ENCODE data around the gene MAML3.

The MAML3 gene

GRCh38 chr4:139962130-139962684, 191.8 kb downstream of the MAML3 start:
- ChIA-PET CTCF (interaction anchor here (1.0 to 1.5 kb wide), 3 partner anchors 11 to 368 kb away, joined by 3 read pairs; no protein-coding TSS in a partner anchor), POLR2A (no interaction called here)
- no peak overlapping the region for H3K4me3 ChIP-seq (ENCODE audit: low read depth, low read length)
- DNase-seq (ENCODE audit: low read depth, low spot score): no peak
- no peak for TF ChIP-seq CTCF (IDR thresholded peaks at IDR 0.05; ENCODE audit: insufficient read depth, low read length, missing control alignments)

GRCh38 chr4:139961344-139961946, 192.5 kb downstream of the MAML3 start:
- POLR2A ChIA-PET: no interaction called here
- CTCF ChIA-PET: interaction anchor here (1.1 to 1.5 kb wide), 2 partner anchors 12 to 227 kb away, joined by 3 to 4 read pairs; no protein-coding TSS in a partner anchor
- H3K4me3 ChIP-seq (ENCODE audit: low read depth, low read length): no peak overlapping the region
- DNase-seq (ENCODE audit: low read depth, low spot score): no peak
- TF ChIP-seq CTCF (IDR thresholded peaks at IDR 0.05; ENCODE audit: insufficient read depth, low read length, missing control alignments): no peak

GRCh38 chr4:139959396-139959795, 194.6 kb downstream of the MAML3 start:
- TF ChIP-seq CTCF (IDR thresholded peaks at IDR 0.05; ENCODE audit: insufficient read depth, low read length, missing control alignments): no peak
- POLR2A ChIA-PET: no interaction called here

GRCh38 chr4:139958739-139959098, 195.3 kb downstream of the MAML3 start:
- ChIA-PET CTCF (interaction anchor here (1.2 kb wide), 1 partner anchor 12 kb away, joined by 5 read pairs; no protein-coding TSS in a partner anchor), POLR2A (no interaction called here)
- no peak for TF ChIP-seq CTCF (IDR thresholded peaks at IDR 0.05; ENCODE audit: insufficient read depth, low read length, missing control alignments)
- DNase-seq (ENCODE audit: low read depth, low spot score): no peak
- H3K4me3 ChIP-seq (ENCODE audit: low read depth, low read length): no peak overlapping the region

More at GRCh38 chr4:139959396-139959795, 194.6 kb downstream of the MAML3 start:
- CTCF ChIA-PET: no interaction called here
- no peak overlapping the region for H3K4me3 ChIP-seq (ENCODE audit: low read depth, low read length)
- DNase-seq (ENCODE audit: low read depth, low spot score): no peak

- no peak for TF ChIP-seq CTCF (IDR thresholded peaks at IDR 0.05; ENCODE audit: insufficient read depth, low read length, missing control alignments)
- ChIA-PET CTCF (interaction anchor here (1.2 to 1.3 kb wide), 2 partner anchors 8 to 12 kb away, joined by 3 to 5 read pairs; no protein-coding TSS in a partner anchor), POLR2A (no interaction called here)
- no peak overlapping the region for H3K4me3 ChIP-seq (ENCODE audit: low read depth, low read length)
- no peak for DNase-seq (ENCODE audit: low read depth, low spot score)
Observed at GRCh38 chr4:139957986-139958738, 195.8 kb downstream of the MAML3 start.

GRCh38 chr4:139957065-139957464, 196.9 kb downstream of the MAML3 start:
- no peak for DNase-seq (ENCODE audit: low read depth, low spot score)
- no peak for TF ChIP-seq CTCF (IDR thresholded peaks at IDR 0.05; ENCODE audit: insufficient read depth, low read length, missing control alignments)
- H3K4me3 ChIP-seq (ENCODE audit: low read depth, low read length): no peak overlapping the region
- ChIA-PET POLR2A (no interaction called here), CTCF (interaction anchor here (1.3 kb wide), 1 partner anchor 9 kb away, joined by 3 read pairs; no protein-coding TSS in a partner anchor)

All from AG04449 (cell line).